Stimulated activated CD8-positive, alpha-beta memory T cell treated with anti-CD3 and anti-CD28 coated beads, Interleukin-15, amount 100 ng/mL, for 48 hours (primary cell): Measurements from ENCODE around the gene CDH23.

ENCODE experiments used
- DNase-seq, 2 donors: peaks; one replicate each; pipeline ENCODE4 v3.0.0-alpha.2; 2020; ENCODE audit warnings: low read depth in 2 of 2

CDH23 gene

DNA sequence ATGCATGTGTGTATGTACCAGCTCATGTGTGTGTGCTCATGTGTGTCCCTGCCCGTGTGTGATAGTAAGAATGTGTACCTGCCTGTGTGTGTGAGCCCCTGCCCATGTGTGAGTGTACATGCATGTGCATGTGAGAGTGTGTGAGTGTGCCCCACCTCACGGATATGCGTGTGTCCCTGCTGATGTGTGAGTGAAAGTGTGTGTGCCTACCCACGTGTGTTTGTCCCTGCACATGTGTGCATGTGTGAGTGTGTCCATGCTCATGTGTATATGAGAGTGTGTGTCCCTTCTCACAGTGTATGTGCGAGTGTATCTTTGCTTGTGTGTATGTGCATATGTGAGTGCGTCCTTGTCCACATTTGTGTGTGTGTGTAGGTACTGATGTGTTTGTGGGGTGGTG, 69.6 kb downstream of the CDH23 start:
- DNase-seq: no peak

DNA sequence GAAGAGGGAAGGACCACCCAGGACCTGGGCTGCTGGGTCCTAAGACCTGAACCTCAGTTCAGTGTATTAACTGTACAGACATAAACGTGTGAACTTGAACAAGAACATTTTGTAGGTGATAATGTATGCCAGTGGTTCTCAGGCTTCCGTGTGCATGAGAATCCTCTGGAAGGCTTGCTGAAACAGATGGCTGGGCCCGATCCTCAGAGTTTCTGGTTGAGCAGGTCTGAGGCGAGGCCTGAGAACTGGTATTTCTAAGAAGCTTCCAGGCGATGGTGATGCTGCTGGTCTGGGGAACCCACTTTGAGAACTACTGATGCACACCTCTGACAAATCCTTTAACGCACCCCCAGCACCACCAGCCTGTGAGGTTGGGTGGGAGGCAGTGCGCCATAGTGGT, 70.4 kb downstream of the CDH23 start:
- DNase-seq: no peak

DNA sequence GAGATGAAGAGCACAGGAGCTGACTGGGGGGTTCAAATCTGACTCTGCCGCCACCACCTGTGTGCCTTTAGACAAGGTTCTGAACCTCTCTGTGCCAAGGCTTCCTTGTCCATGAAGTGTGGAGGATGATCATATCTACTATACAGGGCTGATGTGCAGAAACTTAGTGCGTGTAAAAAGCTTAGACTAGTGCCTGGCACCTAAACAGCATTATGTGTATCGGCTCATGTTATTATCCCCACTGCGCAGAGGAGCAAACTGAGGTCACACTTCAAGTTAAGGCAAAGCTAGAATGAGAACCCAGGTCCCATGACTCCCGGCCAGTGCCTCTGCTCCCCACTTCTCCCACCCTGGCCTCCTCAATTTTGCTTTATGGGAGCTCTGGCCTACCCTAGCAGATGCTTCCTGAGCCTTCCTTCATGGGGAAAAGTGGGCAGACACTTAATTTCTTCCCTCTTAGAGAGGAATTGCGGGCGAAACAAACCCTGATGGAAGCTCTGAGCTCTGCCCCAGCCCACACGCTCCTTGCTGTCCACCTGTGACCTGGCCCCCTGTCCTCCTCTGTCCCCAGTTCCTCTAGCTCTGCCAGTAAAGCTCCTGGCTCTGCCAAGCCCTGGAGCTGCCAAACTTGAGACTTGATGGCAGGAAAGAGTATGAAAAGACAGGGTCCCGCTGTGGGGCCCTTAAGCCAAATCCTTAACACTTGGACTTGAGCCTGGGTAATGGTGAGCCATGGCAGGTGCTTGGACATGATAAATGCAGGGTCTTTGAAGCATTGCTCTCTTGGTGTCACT, 71.0 kb downstream of the CDH23 start:
- no peak for DNase-seq

DNA sequence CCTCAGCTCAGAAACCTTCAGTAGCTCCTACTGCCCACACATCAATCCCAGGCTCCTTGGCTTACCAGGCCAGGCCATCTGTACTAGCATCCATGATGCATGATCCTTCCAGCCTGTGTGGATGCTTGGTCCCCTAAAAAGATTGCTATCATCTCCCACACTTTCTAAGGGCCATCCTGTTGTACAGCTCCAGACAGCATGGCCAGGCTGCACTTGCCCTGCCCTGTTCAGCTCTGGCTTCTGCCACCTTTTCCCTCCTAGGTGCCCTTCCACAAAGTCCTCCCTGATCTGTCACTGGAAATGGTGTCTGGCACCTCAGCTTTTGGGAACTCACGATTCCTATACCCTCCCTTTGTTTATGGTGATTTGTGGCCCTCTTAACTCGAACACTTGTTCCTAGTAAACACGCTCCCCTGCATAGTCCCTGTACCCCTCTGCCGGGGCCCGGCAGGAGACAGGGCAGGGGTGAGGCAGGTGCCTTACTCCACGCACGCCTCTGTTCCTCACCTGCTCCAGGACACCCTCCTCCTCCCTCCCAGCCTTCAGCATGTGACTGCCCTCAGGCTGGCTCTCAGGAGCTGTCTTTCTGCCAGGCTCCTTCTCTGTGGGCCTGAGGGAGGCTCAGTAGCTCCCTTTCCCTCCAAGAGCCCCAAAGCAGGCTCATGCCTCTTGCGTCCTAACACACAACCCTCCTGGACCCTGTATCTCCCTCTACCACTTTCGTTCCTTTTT, 71.8 kb downstream of the CDH23 start:
- no peak for DNase-seq

DNA sequence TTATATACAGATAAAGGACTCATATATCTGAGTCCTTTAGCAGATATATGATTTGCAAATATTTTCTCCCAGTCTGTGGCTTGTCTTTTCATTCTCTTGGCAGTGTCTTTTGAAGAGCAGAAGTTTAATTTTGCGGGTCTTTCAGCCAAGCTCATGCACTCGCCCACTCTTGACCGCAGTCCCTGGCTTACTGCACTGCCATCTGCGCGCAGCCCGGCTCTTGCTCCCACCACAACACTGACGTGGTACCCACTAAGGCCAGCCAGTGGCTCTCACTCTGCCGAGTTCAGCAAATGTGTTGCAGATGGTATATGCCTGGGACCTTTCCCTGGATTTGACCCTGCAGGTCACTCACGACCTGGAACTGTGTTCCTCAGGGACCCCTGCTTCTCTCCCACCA, 74.3 kb downstream of the CDH23 start:
- DNase-seq: no peak

DNA sequence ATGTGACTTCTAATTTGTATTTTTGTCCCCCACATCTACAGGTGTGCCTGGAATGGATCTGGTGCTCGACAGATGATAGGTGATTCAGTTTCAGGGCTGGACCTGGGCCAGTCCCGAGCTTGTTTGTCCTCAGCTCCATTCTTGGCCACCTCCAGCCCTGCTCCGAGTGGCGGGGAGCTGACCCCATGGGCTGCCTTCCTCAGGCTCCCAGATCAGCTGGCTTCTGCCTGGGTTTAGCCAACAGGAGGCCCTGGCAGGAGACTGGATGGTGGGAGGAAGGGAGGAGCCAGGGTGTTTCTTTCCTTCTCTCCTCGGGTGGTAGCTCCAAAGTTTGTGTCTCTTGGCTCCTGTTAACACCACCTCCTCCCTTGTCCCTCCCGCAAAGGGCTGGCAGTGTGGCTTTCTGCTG, 75.2 kb downstream of the CDH23 start:
- no peak for DNase-seq

DNA sequence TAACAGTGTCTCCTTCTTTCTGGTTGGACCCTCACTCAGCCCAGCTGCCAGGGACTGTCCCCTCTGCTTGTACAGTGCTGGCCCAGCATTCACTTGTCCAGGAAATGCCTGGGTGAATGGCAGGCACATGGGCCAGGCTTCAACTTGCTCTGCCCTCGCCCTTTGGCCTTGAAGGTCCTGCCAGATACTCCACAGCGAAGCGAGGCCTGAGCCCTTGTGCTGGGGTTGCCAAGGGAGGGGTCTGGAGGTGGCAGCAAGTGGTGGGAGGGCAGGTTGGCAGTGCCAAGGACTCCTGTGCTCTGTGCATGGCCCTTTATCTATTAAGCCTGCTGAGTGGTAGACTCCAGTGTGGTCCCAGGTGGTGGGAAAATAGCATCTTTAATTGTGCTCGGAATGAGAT, 75.7 kb downstream of the CDH23 start:
- DNase-seq: no peak

DNA sequence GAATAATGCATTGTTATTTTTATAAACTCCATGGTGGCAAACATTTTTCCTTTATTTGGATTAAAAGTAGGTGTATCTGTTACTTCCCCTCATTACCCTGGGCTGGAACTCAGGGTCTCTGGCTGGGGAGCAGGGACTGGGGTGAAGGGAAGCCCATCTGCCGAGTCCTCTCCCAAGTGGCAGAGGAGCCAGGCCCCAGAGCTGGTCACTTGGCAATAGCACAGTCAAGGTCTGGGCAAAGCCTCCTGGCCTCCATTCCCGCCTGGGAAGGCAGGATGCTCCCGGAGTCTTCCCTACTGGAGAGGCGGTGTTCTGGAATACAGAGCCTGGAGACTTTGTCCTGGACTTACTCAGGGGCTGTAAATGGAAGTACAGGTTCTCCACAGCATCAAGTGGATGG, 76.2 kb downstream of the CDH23 start:
- DNase-seq: no peak

DNA sequence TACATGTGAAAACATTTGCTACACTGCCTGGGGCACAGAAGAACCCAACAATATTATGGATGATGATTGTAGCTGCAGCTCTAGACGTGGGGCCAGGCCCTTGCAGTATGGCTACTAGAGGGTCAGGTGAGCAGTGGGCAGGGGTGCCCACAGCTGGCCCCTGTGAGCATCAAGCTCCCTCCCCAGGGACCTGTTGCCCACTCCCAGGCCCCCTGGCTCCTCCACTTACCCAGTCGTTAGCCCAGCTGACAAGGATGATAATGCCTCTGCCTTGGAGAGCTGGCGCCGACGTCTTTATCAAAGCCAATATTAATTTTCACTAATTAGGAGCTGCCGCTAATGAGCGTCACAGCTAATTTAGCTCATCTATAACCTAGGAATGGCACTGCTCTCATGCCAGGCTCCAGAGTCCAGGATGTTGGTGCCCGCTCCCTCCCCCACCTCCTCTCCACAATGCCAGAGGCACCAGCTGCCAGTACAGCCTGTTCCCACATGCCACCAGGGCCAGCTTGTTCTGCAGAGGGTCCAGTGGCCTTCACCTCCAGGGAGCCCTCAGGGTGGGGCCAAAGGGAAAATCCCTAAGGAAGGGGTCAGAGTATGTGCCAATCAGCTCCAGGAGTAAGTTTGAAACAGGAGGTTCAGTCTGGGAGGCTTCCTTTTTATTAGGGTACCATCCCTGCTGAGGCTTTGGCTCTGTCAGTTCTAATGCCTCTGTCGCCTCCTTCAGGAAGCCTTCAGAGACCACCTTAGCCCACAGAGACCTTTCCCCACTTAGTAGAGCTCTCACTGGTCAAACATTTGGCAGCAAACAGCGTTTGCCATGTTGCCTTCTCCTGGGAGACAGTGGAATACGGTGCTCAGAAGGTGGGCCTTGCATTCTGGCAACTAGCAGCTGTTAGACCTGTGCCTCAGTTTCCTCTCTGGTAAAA, 77.2 kb downstream of the CDH23 start:
- DNase-seq: no peak

DNA sequence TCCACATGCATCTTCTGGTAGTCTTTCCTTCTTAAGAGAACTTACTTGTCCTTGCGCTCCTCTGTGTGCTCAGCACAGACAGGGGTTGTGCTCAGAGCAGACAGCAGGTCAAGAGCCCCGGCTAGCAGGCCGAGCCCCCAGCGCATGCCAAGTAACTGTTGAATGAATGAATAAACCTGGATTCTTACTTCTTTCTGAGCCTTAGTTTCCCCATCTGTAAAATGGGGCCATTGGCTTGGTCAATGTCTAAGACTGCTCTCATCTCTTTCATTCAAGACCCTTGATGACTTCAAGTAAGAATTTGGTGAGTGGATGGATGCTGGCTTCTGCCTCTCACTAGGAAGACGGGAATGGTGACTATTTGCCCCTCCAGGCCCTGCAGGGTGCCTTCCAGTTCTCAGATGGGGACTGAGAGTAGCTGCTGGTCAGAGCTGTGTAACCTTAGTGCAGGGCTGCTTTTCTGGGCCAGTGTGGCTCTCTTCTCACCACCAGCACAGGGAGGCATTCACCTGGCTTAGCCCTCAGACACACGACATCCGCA, 78.1 kb downstream of the CDH23 start:
- no peak for DNase-seq

DNA sequence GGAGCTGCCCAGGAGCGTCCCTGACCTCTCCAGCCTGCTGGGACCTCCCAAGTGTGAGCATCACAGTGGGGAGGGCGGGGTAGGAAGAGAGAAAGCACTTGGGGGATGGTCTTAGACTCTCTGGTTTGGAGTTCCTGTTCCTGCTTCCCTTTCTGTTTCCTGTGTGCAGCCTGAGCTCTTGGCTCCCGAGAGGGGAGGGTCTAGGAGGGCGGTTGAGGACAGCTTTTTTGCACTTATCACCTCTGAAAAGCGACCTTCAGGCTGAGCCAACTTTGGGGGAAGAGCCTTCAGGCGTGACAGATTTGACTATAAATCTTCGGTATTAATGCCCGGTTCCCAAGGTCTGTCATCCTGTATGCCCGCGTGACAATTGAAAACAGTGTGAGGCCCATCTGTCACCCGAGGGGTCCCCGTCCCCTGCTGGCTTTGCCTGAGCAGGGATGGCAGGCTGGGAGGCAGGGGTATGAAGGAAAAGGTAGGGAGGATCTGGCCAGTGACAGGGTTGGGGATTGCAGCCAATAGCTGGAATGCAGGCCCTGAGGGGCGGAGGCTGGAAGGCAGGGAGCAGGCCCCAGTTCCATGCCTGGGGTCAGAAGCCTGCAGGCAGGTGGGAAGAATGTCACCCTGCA, 78.6 kb downstream of the CDH23 start:
- no peak for DNase-seq

DNA sequence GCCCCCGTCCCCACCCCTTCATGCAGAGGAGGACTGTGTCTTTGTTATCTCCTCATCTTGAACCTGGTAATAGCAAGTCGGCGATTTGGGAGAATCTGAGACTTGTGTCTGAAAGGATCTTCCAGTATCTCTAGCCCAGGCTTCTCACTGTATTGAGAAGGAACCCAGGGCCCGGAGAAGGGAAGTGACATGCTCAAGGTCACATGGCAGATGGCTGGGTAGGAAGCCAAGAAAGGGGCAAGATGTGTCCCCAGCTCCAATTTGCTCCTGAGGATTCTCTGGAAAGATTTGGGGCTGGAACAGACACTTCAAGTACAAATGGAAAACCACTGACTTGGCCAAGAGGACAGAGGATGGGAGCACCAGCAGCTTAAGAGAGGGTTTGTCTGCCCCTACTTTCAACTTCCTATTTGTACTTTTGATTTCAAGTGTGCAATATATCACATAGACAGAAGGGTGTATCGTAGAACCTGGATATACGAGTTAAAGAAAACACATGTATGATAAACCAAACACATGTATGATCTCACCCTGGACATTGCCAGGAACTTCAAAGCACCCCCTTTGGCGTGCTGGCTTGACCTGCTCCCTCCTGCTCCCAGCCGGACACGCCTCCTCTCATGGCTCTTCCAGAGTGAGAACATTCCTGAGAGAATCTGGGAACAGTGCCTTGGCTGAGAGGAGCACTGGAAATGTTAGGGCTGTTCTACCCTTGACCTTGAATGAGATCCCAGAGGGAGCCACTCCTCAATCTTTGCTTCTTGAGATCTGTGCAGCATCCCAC, 79.7 kb downstream of the CDH23 start:
- DNase-seq: no peak

DNA sequence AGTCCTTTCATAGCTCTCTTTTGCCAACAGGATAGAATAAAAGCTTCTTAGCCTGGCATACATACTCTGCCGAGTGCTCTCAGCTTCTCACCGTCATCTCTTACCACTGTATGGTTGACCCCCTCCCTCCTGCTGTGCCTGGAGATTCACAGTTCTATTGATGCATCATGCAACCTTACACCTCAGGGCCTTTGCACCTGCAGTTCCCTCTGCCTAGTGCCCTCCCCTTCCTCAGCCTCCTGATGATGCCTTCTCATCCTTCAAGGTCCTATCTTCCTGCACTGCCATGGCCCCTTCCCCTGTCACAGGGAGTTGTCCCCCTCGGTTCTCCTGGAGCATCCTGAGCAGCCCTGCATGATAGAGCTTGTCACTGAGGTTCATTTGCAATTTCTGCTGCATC, 81.5 kb downstream of the CDH23 start:
- no peak for DNase-seq

DNA sequence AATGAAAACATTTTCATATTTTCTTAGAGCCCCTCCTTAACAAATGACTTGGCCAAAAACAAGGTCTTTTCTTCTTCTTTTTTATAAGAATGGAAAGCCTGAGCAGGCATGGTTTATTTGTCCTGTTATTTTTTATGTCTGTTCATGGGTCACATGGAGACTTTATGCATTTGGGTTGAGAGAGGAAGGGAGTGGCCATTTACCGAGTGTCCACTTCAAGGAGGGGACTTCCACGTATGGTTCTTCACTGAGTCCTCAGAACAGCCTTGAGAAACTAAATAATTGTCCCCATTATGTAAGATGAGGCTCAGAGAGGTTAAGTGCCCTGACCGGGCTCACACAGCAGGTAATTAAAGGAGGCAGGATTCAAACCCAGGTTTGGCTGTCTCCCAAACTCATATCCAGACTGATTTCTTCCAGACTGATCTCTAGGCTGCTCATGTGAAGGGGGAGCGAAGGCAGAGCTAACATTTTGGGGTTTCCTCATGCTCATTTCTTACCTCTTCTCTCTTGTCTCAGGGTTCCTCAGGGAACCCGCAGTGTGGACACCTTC, 82.2 kb downstream of the CDH23 start:
- DNase-seq: no peak

DNA sequence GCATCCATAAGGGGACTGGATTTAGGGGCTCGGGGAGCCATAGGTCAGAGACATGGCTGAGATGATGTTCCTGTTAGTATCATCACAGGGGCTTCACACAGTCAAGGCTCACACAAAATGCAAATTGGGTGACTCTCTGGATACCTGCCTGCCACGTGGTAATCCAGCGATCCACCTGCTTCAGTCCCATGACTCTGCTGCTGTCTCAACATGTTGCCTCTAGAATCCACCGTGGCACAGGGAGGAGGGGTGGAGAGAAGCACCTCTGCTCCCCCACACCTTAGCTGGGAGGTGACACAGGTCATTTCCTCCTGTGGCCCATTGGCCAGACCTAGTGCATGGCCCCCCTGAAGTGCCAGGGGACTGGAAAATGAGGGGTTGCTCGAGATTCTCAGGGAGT, 83.1 kb downstream of the CDH23 start:
- no peak for DNase-seq

DNA sequence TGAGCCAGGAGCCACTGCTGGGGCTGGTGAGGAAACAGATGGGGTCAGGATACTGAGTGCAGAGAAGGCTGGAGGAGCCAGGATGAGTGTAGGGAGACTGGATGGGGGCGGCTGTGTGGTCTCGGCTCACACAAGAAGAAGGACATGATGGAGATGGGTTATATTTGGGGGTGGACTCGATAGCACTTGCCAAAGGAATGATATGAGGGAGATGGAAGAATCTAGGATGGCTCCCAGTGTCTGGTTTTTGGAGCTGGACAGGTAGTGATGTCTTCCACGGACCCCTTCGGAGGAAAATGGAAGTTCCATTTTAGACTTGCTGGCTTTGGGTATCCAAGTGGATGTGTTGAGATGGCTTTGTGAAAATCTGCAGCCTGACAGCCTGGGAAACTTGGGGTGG, 83.9 kb downstream of the CDH23 start:
- no peak for DNase-seq

DNA sequence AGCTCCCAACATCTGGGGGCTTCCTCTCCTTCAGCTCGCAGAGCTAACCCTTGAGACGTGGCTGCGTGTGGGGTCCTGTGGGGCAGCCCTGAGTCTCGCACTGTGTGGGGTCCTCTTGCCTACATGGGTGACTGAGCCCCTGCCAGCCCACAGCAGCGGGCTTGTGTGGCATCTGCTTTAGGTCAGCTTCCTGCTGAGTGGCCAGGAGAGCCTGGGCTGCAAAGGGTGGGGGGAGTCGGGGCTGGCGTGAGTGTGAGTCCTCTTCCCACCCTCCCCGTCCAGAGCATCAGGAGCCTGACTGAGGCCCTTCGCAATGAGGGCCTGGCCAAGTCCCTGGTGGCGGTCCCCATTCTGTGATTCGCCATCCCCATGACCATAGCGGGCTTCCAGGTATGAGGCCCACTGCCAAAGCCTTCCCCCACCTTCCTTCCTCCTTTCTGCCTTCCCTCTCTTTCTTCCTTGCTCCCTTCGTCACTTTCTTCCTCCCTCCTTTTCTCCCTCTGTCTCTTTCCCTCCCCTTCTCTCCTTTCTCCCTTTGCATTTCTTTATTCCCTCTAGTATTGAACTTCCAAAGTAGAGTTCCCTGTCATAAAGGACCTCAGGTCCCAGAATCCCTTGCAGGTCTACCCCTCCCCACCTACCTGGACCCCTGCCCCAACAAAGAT, 85.2 kb downstream of the CDH23 start:
- DNase-seq: no peak

DNA sequence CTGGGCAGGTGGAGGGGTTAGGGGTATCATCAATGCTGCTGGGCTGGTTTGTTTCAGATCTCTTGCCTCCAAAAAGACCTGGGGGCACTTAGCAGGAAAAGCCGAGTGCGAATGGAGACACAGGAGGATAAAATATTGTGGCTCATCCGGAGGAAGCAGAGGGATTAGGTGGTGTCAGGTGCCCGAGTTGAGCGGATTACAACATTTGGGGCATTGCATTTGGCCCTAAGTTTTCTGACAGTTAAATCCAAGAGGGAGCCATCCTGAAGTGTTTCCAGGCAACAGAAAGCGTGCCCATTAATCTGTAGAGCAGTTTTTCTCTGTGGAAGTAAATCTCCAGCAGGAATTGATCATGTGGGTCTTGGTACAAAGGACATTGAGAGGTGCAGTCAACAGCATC, 85.9 kb downstream of the CDH23 start:
- DNase-seq: no peak

DNA sequence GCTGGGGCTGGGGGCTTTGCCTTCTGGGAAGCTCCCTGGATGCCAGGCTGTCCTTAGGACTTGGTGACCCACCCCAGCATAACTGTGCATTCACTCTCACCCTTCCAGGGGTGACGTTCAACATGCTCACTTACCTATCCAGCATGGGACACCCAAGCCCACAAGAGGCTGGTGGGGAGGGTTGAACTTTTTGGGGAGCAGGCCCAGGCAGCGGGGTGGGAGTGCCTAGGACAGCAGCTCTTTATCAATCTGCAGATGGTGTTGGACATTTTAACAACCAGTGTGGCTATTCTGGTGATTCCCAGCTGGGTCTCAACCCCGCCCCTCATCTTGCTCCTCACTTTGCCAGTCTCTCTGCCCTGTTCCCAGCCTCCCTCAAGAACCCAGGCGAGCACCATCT, 86.4 kb downstream of the CDH23 start:
- no peak for DNase-seq
